Measurements from ENCODE around the gene RAP1B. TPM values are rescaled to one million over a fixed set of nuclear protein-coding genes. Genes with fewer than 3 reads are reported as not detected.

RAP1B gene
- total and polyA plus RNA-seq, 9 of the 15 experiments (the other 6 are each of a cell fraction or from before 2014, with no cell fraction given), result 107 to 309 (median 170) TPM

DNA sequence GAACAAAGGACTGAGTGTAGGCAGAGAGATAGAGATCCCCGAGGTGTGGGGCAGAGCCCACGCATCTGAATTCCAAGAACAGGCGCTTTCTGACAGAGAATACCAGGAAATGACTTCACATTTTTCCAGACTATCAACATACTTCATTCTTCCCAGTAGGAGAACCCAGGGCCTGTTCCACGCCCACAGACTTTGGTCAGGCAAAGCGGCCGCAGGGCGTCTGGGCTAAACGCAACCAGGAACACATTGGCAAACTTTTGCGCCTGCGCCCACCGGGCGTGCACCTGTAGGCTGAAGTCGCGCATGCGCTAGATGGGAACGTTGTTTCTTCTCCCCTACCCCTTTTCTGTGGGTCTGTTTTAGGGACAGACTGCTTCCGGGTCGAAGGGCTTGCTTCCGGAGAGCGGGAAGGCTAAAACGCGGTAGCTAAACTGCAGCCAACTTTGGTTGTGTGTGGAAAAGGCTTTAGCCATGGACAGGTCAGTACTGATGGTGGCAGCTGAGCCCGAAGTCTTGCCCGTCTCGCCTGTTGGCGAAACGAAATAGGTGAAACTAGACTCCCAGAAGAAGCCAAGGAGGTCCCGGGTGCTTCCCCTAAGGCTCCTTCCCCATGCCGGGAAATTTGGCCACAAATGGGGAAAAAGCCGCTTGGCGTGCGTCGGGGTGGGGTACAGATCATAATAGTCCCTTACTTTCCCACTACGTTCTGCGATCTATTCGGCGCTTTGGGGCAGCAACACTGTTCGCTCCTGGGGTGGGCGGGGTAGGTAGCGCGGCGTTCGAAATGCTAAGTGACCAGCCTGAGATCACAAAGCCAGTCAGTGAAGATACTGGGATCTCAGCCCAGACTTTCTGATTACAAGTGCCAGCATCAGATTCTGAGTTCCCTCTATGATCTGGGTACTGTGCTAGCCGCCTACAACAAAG, 76.2 kb downstream of the RAP1B start, which contains the start of gene NUP107 (continued):
- TF ChIP-seq ZMIZ1 (IDR thresholded peaks at IDR 0.05; ENCODE audit: low read depth in 2 of 2, low read length in 2 of 2) (peak in 1 of 2 experiments; percentile 64; a peak in 1 of 4 replicates), HLTF (IDR thresholded peaks at IDR 0.05) (no peak), ZNF408 (CRISPR knock-in tag; IDR thresholded peaks at IDR 0.05; ENCODE audit: low read depth) (no peak), ZNF76 (CRISPR knock-in tag; IDR thresholded peaks at IDR 0.05; ENCODE audit: borderline replicate concordance) (no peak), MXI1 (IDR thresholded peaks at IDR 0.05; ENCODE audit: low read depth, low read length) (no peak), CTCFL (IDR thresholded peaks at IDR 0.05; ENCODE audit: borderline replicate concordance, insufficient read depth, low read depth, low read length, poor library complexity, severe bottlenecking) (no peak), TBL1XR1 (IDR thresholded peaks at IDR 0.05; ENCODE audit: low read length in 2 of 2) (peak; percentile 79 to 92; a peak in 3 of 4 replicates), MTF1 (CRISPR knock-in tag; IDR thresholded peaks at IDR 0.05; ENCODE audit: borderline replicate concordance) (no peak), C11orf30 (IDR thresholded peaks at IDR 0.05; ENCODE audit: low read depth) (peak; percentile 99), ELF2 (CRISPR knock-in tag; IDR thresholded peaks at IDR 0.05) (0 out of 2 replicates have a peak, but pooled peaks have one; percentile 61), ZNF280A (IDR thresholded peaks at IDR 0.05; ENCODE audit: low read depth, partially characterized antibody) (no peak)
- TF ChIP-seq, protein P1, sequence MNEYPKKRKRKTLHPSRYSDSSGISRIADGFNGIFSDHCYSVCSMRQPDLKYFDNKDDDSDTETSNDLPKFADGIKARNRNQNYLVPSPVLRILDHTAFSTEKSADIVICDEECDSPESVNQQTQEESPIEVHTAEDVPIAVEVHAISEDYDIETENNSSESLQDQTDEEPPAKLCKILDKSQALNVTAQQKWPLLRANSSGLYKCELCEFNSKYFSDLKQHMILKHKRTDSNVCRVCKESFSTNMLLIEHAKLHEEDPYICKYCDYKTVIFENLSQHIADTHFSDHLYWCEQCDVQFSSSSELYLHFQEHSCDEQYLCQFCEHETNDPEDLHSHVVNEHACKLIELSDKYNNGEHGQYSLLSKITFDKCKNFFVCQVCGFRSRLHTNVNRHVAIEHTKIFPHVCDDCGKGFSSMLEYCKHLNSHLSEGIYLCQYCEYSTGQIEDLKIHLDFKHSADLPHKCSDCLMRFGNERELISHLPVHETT (CRISPR knock-in tag; conservative IDR thresholded peaks at IDR 0.05 in 1 of 2, IDR thresholded peaks at IDR 0.05 in 1 of 2), result peak in 1 of 2 experiments; percentile 70; a peak in 1 of 4 replicates

All from K562 (cell line).